ENCODE results near the gene CDK9. TPM values are rescaled to one million over a fixed set of nuclear protein-coding genes. Genes with fewer than 3 reads are reported as not detected.
"Not testable (repeated sequence)": the region's sequence is repeated elsewhere in the genome, so short reads cannot be mapped to it uniquely, and the experiment has no call there.

CDK9 gene
- total RNA-seq, 1 donor from 2014 or later: 78.5 TPM

- Histone ChIP-seq H3K27me3 (ENCODE audit: control insufficient read depth, insufficient read depth, low read length) (peaks cover 25% of the 10 kb centered on the region), H3K36me3 (ENCODE audit: control insufficient read depth, insufficient read depth, low read length) (no peaks in the 10 kb centered on the region)
- no peak for TF ChIP-seq CTCF (IDR thresholded peaks at IDR 0.05; ENCODE audit: insufficient read depth, low read length, severe bottlenecking)
These were observed 32.2 kb upstream of the CDK9 start for GRCh38 chr9:127753622-127754021.

GRCh38 chr9:127754099-127755060, 31.5 kb upstream of the CDK9 start:
- DNase-seq (ENCODE audit: low read depth) (no peak), FAIRE-seq (no peak)
- no peaks in the 10 kb centered on the region for H3K36me3 ChIP-seq (ENCODE audit: control insufficient read depth, insufficient read depth, low read length)
- H3K4me3 ChIP-seq (ENCODE audit: low read depth, low read length): no peak overlapping the region
- TF ChIP-seq CTCF (IDR thresholded peaks at IDR 0.05; ENCODE audit: insufficient read depth, low read length, severe bottlenecking): no peak
- H3K27me3 ChIP-seq (ENCODE audit: control insufficient read depth, insufficient read depth, low read length): peaks cover 25% of the 10 kb centered on the region

More at GRCh38 chr9:127753622-127754021, 32.2 kb upstream of the CDK9 start:
- no peak overlapping the region for H3K4me3 ChIP-seq (ENCODE audit: low read depth, low read length)
- FAIRE-seq (no peak), DNase-seq (ENCODE audit: low read depth) (no peak)

GRCh38 chr9:127755061-127756060, 30.5 kb upstream of the CDK9 start:
- H3K27me3 ChIP-seq (ENCODE audit: control insufficient read depth, insufficient read depth, low read length): peaks cover 25% of the 10 kb centered on the region
- no peak overlapping the region for H3K4me3 ChIP-seq (ENCODE audit: low read depth, low read length)
- DNase-seq (ENCODE audit: low read depth) (no peak), FAIRE-seq (no peak)
- no peak for TF ChIP-seq CTCF (IDR thresholded peaks at IDR 0.05; ENCODE audit: insufficient read depth, low read length, severe bottlenecking)
- no peaks in the 10 kb centered on the region for H3K36me3 ChIP-seq (ENCODE audit: control insufficient read depth, insufficient read depth, low read length)

GRCh38 chr9:127756233-127756632, 29.6 kb upstream of the CDK9 start:
- Histone ChIP-seq H3K4me3 (ENCODE audit: low read depth, low read length) (no peak overlapping the region), H3K27me3 (ENCODE audit: control insufficient read depth, insufficient read depth, low read length) (peaks cover 25% of the 10 kb centered on the region), H3K36me3 (ENCODE audit: control insufficient read depth, insufficient read depth, low read length) (no peaks in the 10 kb centered on the region)
- DNase-seq (ENCODE audit: low read depth) (no peak), FAIRE-seq (no peak)
- TF ChIP-seq CTCF (IDR thresholded peaks at IDR 0.05; ENCODE audit: insufficient read depth, low read length, severe bottlenecking): no peak

- not testable (repeated sequence) for FAIRE-seq; H3K4me3 ChIP-seq (ENCODE audit: low read depth, low read length); DNase-seq (ENCODE audit: low read depth); H3K36me3 ChIP-seq (ENCODE audit: control insufficient read depth, insufficient read depth, low read length)
- H3K27me3 ChIP-seq (ENCODE audit: control insufficient read depth, insufficient read depth, low read length): peaks cover 25% of the 10 kb centered on the region
These were observed 29.1 kb upstream of the CDK9 start for GRCh38 chr9:127756776-127757175.

GRCh38 chr9:127758843-127759242, 27.0 kb upstream of the CDK9 start:
- TF ChIP-seq CTCF (IDR thresholded peaks at IDR 0.05; ENCODE audit: insufficient read depth, low read length, severe bottlenecking): no peak
- no peak for DNase-seq (ENCODE audit: low read depth)
- no peak for FAIRE-seq
- H3K36me3 ChIP-seq (ENCODE audit: control insufficient read depth, insufficient read depth, low read length): no peaks in the 10 kb centered on the region
- peaks cover 15% of the 10 kb centered on the region for H3K27me3 ChIP-seq (ENCODE audit: control insufficient read depth, insufficient read depth, low read length)
- H3K4me3 ChIP-seq (ENCODE audit: low read depth, low read length): no peak overlapping the region
